ENCODE results near the gene MGAT5. TPM values are rescaled to one million over a fixed set of nuclear protein-coding genes. Genes with fewer than 3 reads are reported as not detected.

Gene MGAT5
- total RNA-seq, 2 experiments from 2014 or later, result 36.9 to 42.2 TPM

GRCh38 chr2:134455426-134455825 is 201.6 kb downstream of the MGAT5 start:
- Mint-ChIP-seq H3K36me3 (ENCODE audit: low read depth) (peaks cover 1% of the 10 kb centered on the region), H3K4me3 (no peak overlapping the region), H3K27ac (no peak overlapping the region), H3K4me1 (ENCODE audit: low read depth) (no peaks in the 10 kb centered on the region), H3K27me3 (no peaks in the 10 kb centered on the region), H3K9me3 (no peaks in the 10 kb centered on the region)
- ChIA-PET CTCF (interaction anchor here (0.9 to 1.6 kb wide), 3 partner anchors 10 to 337 kb away, joined by 3 read pairs; no protein-coding TSS in a partner anchor), POLR2A (no interaction called here)
- intact Hi-C loops (cut with micrococcal nuclease), result no loop called here
- no peak for ATAC-seq
- TF ChIP-seq CTCF (IDR thresholded peaks at IDR 0.05), result no peak
- DNase-seq, result no peak

- ATAC-seq (no peak), DNase-seq (no peak)
- ChIA-PET CTCF (no interaction called here), POLR2A (no interaction called here)
- no peaks in the 10 kb centered on the region for H3K9me3 Mint-ChIP-seq
- no peak overlapping the region for H3K27ac Mint-ChIP-seq
- no peaks in the 10 kb centered on the region for H3K4me1 Mint-ChIP-seq (ENCODE audit: low read depth)
- intact Hi-C loops (cut with micrococcal nuclease), result no loop called here
- H3K27me3 Mint-ChIP-seq, result no peaks in the 10 kb centered on the region
- H3K4me3 Mint-ChIP-seq, result no peak overlapping the region
- TF ChIP-seq CTCF (IDR thresholded peaks at IDR 0.05), result no peak
- peaks cover 1% of the 10 kb centered on the region for H3K36me3 Mint-ChIP-seq (ENCODE audit: low read depth)
Measured at GRCh38 chr2:134457353-134457752, 203.5 kb downstream of the MGAT5 start.

- no peaks in the 10 kb centered on the region for H3K4me1 Mint-ChIP-seq (ENCODE audit: low read depth)
- DNase-seq (no peak), ATAC-seq (no peak)
- no peak for TF ChIP-seq CTCF (IDR thresholded peaks at IDR 0.05)
- H3K36me3 Mint-ChIP-seq (ENCODE audit: low read depth), result peaks cover 1% of the 10 kb centered on the region
- intact Hi-C loops (cut with micrococcal nuclease), result no loop called here
- no peaks in the 10 kb centered on the region for H3K9me3 Mint-ChIP-seq
- H3K27ac Mint-ChIP-seq, result no peak overlapping the region
- H3K27me3 Mint-ChIP-seq, result no peaks in the 10 kb centered on the region
- H3K4me3 Mint-ChIP-seq, result no peak overlapping the region
- ChIA-PET POLR2A (no interaction called here), CTCF (no interaction called here)
Measured at GRCh38 chr2:134457765-134458472, 204.0 kb downstream of the MGAT5 start.

GRCh38 chr2:134458473-134458853 is 204.6 kb downstream of the MGAT5 start:
- Mint-ChIP-seq H3K27me3 (no peaks in the 10 kb centered on the region), H3K9me3 (no peaks in the 10 kb centered on the region), H3K36me3 (ENCODE audit: low read depth) (peaks cover 1% of the 10 kb centered on the region), H3K27ac (no peak overlapping the region), H3K4me3 (no peak overlapping the region), H3K4me1 (ENCODE audit: low read depth) (no peaks in the 10 kb centered on the region)
- ChIA-PET POLR2A (no interaction called here), CTCF (interaction anchor here (1.3 kb wide), 1 partner anchor 8 kb away, joined by 3 read pairs; no protein-coding TSS in a partner anchor)
- TF ChIP-seq CTCF (IDR thresholded peaks at IDR 0.05), result no peak
- DNase-seq (no peak), ATAC-seq (no peak)
- intact Hi-C loops (cut with micrococcal nuclease), result no loop called here

GRCh38 chr2:134458950-134459349 is 205.1 kb downstream of the MGAT5 start:
- ATAC-seq (no peak), DNase-seq (no peak)
- H3K27me3 Mint-ChIP-seq, result no peaks in the 10 kb centered on the region
- H3K27ac Mint-ChIP-seq, result no peak overlapping the region
- CTCF ChIA-PET, result interaction anchor here (1.3 kb wide), 1 partner anchor 8 kb away, joined by 3 read pairs; no protein-coding TSS in a partner anchor
- POLR2A ChIA-PET, result no interaction called here
- intact Hi-C loops (cut with micrococcal nuclease), result no loop called here
- peaks cover 1% of the 10 kb centered on the region for H3K36me3 Mint-ChIP-seq (ENCODE audit: low read depth)
- H3K4me3 Mint-ChIP-seq, result no peak overlapping the region
- H3K9me3 Mint-ChIP-seq, result no peaks in the 10 kb centered on the region
- TF ChIP-seq CTCF (IDR thresholded peaks at IDR 0.05), result no peak
- no peaks in the 10 kb centered on the region for H3K4me1 Mint-ChIP-seq (ENCODE audit: low read depth)
